GM19463 (cell line): ENCODE measurements around the gene NIP7.
"Not testable (repeated sequence)": the region's sequence is repeated elsewhere in the genome, so short reads cannot be mapped to it uniquely, and the experiment has no call there.

Experiments used
- ATAC-seq: cut with Tn5 transposase; IDR thresholded peaks from one replicate; pipeline ENCODE4 v1.9.1; 2021; ENCODE audit warnings: mild to moderate bottlenecking, moderate library complexity; ENCODE audit not compliant: unreplicated experiment

The NIP7 gene

GRCh38 chr16:69339289-69340094 is at the start of gene NIP7, which contains the start of gene COG8:
Gene NIP7, plus strand, starts transcription at chr16:69339772. Its CDS starts 58 bp downstream, at chr16:69339830.
Gene COG8, minus strand, starts transcription at chr16:69339564. Its CDS starts 12 bp downstream, at chr16:69339552.
- ATAC-seq, result peak; percentile 92

- not testable (repeated sequence) for ATAC-seq
Measured at GRCh38 chr16:69291657-69292056, 47.9 kb upstream of the NIP7 start.

- no peak for ATAC-seq
Measured at GRCh38 chr16:69293401-69293800, 46.2 kb upstream of the NIP7 start.

GRCh38 chr16:69294051-69294450 is 45.5 kb upstream of the NIP7 start:
- ATAC-seq, result no peak

GRCh38 chr16:69296771-69297170 is 42.8 kb upstream of the NIP7 start:
- not testable (repeated sequence) for ATAC-seq

GRCh38 chr16:69298261-69298660 is 41.3 kb upstream of the NIP7 start:
- no peak for ATAC-seq

GRCh38 chr16:69301187-69301586 is 38.4 kb upstream of the NIP7 start:
- ATAC-seq, result no peak

GRCh38 chr16:69301861-69302260 is 37.7 kb upstream of the NIP7 start:
- ATAC-seq, result no peak

- no peak for ATAC-seq
Measured at GRCh38 chr16:69302301-69302700, 37.3 kb upstream of the NIP7 start.

GRCh38 chr16:69306031-69306430 is 33.5 kb upstream of the NIP7 start:
- ATAC-seq, result no peak

GRCh38 chr16:69307091-69307490 is 32.5 kb upstream of the NIP7 start:
- ATAC-seq, result no peak

GRCh38 chr16:69307856-69308255 is 31.7 kb upstream of the NIP7 start:
- no peak for ATAC-seq

- ATAC-seq, result no peak
Measured at GRCh38 chr16:69309316-69309715, 30.3 kb upstream of the NIP7 start.

GRCh38 chr16:69310653-69311532 is 28.7 kb upstream of the NIP7 start, which contains the start of gene VPS4A:
Gene VPS4A, plus strand, starts transcription at chr16:69311350. Its CDS starts 162 bp downstream, at chr16:69311512.
- peak; percentile 93 for ATAC-seq

- peak; percentile 45 for ATAC-seq
Measured at GRCh38 chr16:69311533-69312387, 27.8 kb upstream of the NIP7 start.

- no peak for ATAC-seq
Measured at GRCh38 chr16:69313469-69313868, 26.1 kb upstream of the NIP7 start.

GRCh38 chr16:69314534-69314933 is 25.0 kb upstream of the NIP7 start:
- no peak for ATAC-seq

- ATAC-seq, result no peak
Measured at GRCh38 chr16:69315486-69316311, 23.9 kb upstream of the NIP7 start.

GRCh38 chr16:69316595-69317034 is 23.0 kb upstream of the NIP7 start:
- ATAC-seq, result no peak
